Skeletal muscle satellite cell (primary cell): ENCODE results near the gene CD109. TPM values are rescaled to one million over a fixed set of nuclear protein-coding genes. Genes with fewer than 3 reads are reported as not detected.

Experiments
- H3K27me3 ChIP-seq: 2 replicates; pipeline ENCODE4 v1.7.0; 2013; ENCODE audit warnings: low read length; ENCODE audit not compliant: control insufficient read depth, insufficient read depth
- H3K36me3 ChIP-seq: 2 replicates; pipeline ENCODE4 v1.7.0; 2013; ENCODE audit warnings: mild to moderate bottlenecking, control low read depth, low read length; ENCODE audit not compliant: insufficient read depth
- H3K4me1 ChIP-seq: 2 replicates; pipeline ENCODE4 v1.7.0; 2013; ENCODE audit warnings: low read length; ENCODE audit not compliant: control insufficient read depth, insufficient read depth
- H3K4me2 ChIP-seq: 2 replicates; pipeline ENCODE4 v1.7.0; 2013; ENCODE audit warnings: mild to moderate bottlenecking, low read length
- H3K4me3 ChIP-seq: 2 replicates; pipeline ENCODE4 v1.7.0; 2013; ENCODE audit warnings: low read length
- H3K9ac ChIP-seq: 2 replicates; pipeline ENCODE4 v1.7.0; 2013; ENCODE audit warnings: mild to moderate bottlenecking, low read depth, low read length, moderate library complexity
- H3K9me3 ChIP-seq: replicated peaks from 2 replicates; pipeline ENCODE4 v1.7.0; 2013; ENCODE audit warnings: mild to moderate bottlenecking, control low read depth, low read length
- total RNA-seq: library from RNA; depleted of rRNA; stranded (reverse); fragments of >200 nt; gene quantifications from 2 replicates; pipeline ENCODE4 v1.2.3, GENCODE V29; 2012; rRNA removed

The CD109 gene
- 47.8 and 48.9 TPM in 2 replicates for total RNA-seq

DNA sequence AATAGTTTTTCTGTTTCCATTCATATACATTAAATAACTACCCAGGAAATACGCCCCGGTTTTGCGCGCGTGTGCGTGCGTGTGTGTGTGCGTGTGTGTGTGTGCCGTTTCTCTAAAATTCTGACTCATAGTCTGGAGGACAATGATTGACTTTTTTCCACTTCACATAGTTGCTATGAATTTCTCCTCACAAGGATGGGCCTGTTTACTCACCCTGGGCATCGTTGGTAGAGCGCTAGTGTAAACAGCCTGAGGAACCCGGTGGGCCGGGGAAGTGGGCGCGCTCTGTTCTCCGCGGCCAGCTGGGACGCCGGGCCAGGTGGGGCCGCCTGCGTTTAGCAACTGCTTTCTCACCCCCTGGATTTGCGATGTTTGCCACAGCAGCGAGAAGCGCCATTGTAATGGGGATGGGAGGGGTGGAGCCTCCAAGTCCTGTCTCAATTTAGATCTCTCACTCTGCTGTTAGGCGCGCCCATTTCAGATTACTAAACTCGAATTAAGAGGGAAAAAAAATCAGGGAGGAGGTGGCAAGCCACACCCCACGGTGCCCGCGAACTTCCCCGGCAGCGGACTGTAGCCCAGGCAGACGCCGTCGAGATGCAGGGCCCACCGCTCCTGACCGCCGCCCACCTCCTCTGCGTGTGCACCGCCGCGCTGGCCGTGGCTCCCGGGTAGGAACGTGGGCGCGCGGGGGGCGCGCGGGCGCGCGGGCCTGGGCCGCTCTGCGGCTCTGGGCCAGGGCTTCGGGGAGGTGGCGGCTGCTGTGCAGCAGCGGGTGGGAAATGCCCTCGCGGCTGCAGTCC lies at the start of gene CD109:
TSS of gene CD109 (plus strand) at position 585 of the 803 bp plus-strand sequence. CDS start at position 598, 13 bp downstream.
- Histone ChIP-seq H3K4me1 (peaks cover 41% of the 10 kb centered on the region), H3K36me3 (no peaks in the 10 kb centered on the region), H3K9me3 (no peaks in the 10 kb centered on the region), H3K4me2 (peak within 1 kb of the TSS; percentile 91), H3K4me3 (peak within 1 kb of the TSS; percentile 74), H3K9ac (peak within 1 kb of the TSS; percentile 93), H3K27me3 (no peaks in the 10 kb centered on the region)

- Histone ChIP-seq H3K4me2 (peak overlapping the region; percentile 77), H3K4me1 (peaks cover 44% of the 10 kb centered on the region), H3K27me3 (no peaks in the 10 kb centered on the region), H3K9ac (peak overlapping the region; percentile 48), H3K9me3 (no peaks in the 10 kb centered on the region), H3K4me3 (peak overlapping the region; percentile 51), H3K36me3 (peaks cover 7% of the 10 kb centered on the region)
These were observed 47.8 kb upstream of the CD109 start for GRCh38 chr6:73648166-73648565.

- H3K27me3 ChIP-seq = no peaks in the 10 kb centered on the region
- H3K36me3 ChIP-seq = peaks cover 7% of the 10 kb centered on the region
- no peak overlapping the region for H3K9ac ChIP-seq
- no peak overlapping the region for H3K4me3 ChIP-seq
- no peak overlapping the region for H3K4me2 ChIP-seq
- peaks cover 44% of the 10 kb centered on the region for H3K4me1 ChIP-seq
- no peaks in the 10 kb centered on the region for H3K9me3 ChIP-seq
These were observed 46.2 kb upstream of the CD109 start for GRCh38 chr6:73649783-73650182.

GRCh38 chr6:73652637-73653570 lies 43.1 kb upstream of the CD109 start:
- no peaks in the 10 kb centered on the region for H3K27me3 ChIP-seq
- H3K9ac ChIP-seq = peak overlapping the region; percentile 97
- H3K36me3 ChIP-seq = peaks cover 7% of the 10 kb centered on the region
- H3K9me3 ChIP-seq = no peaks in the 10 kb centered on the region
- peak overlapping the region; percentile 84 for H3K4me2 ChIP-seq
- peaks cover 35% of the 10 kb centered on the region for H3K4me1 ChIP-seq
- peak overlapping the region; percentile 99 for H3K4me3 ChIP-seq

DNA sequence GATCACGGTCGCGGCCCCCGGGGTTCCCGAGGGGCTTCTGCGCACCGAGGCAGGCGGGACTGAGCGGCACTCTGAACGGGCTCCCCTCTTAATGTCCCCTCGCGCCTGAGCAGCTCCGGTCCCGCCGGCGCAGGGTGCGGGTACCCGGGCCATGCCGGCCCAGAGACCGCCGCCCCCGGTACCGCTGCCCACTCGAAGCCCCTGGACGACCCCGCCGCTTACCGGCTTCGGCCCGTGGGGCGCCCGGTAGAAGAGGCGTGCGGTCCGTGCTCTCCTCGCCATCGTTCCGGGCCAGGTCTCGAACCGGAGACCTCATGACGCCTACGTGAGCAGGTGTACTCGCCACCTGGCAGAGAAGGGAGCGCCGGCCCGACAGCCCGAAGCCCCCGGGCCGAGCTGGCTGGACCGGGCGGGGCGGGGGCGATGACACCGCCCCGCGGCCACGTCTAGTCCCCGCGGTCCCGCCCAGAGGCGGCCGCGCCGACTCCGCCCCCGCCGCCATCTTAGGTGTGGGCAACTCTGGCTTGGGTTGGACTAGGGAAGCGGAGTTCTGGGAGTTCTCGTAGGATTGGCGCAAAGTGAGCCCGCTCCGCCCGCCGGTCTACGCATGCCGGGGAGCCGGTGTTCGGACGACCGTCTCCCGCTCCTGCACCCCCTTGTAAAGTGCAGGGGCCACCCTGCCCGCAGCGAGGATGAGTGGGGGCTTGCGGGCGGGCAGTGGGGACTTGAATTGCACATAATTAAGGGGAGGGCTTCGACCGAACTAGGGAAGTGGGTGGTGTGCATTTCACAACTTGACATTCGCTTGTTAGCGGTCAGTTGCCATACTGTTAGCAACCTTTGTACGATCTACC lies 42.2 kb upstream of the CD109 start, which contains the start of gene SLC17A5:
TSS of gene SLC17A5 (minus strand) at position 422 of the 854 bp plus-strand sequence. CDS start at position 316, 106 bp downstream.
- peak within 1 kb of the TSS; percentile 88 for H3K4me2 ChIP-seq
- peaks cover 7% of the 10 kb centered on the region for H3K36me3 ChIP-seq
- H3K4me3 ChIP-seq = peak within 1 kb of the TSS; percentile 99
- H3K9ac ChIP-seq = peak within 1 kb of the TSS; percentile 97
- no peaks in the 10 kb centered on the region for H3K27me3 ChIP-seq
- H3K4me1 ChIP-seq = peaks cover 27% of the 10 kb centered on the region
- H3K9me3 ChIP-seq = no peaks in the 10 kb centered on the region

GRCh38 chr6:73655341-73655917 lies 40.6 kb upstream of the CD109 start:
- peak overlapping the region; percentile 99 for H3K4me3 ChIP-seq
- no peaks in the 10 kb centered on the region for H3K27me3 ChIP-seq
- peak overlapping the region; percentile 88 for H3K4me2 ChIP-seq
- H3K4me1 ChIP-seq = peaks cover 20% of the 10 kb centered on the region
- no peaks in the 10 kb centered on the region for H3K36me3 ChIP-seq
- H3K9ac ChIP-seq = peak overlapping the region; percentile 97
- no peaks in the 10 kb centered on the region for H3K9me3 ChIP-seq

GRCh38 chr6:73656531-73657145 lies 39.4 kb upstream of the CD109 start:
- Histone ChIP-seq H3K9ac (no peak overlapping the region), H3K4me2 (no peak overlapping the region), H3K9me3 (no peaks in the 10 kb centered on the region), H3K36me3 (no peaks in the 10 kb centered on the region), H3K27me3 (no peaks in the 10 kb centered on the region), H3K4me1 (peaks cover 20% of the 10 kb centered on the region), H3K4me3 (no peak overlapping the region)

- Histone ChIP-seq H3K4me2 (no peak overlapping the region), H3K27me3 (no peaks in the 10 kb centered on the region), H3K4me3 (no peak overlapping the region), H3K9ac (no peak overlapping the region), H3K9me3 (no peaks in the 10 kb centered on the region), H3K4me1 (peaks cover 20% of the 10 kb centered on the region), H3K36me3 (no peaks in the 10 kb centered on the region)
These were observed 38.8 kb upstream of the CD109 start for GRCh38 chr6:73657201-73657600.

DNA sequence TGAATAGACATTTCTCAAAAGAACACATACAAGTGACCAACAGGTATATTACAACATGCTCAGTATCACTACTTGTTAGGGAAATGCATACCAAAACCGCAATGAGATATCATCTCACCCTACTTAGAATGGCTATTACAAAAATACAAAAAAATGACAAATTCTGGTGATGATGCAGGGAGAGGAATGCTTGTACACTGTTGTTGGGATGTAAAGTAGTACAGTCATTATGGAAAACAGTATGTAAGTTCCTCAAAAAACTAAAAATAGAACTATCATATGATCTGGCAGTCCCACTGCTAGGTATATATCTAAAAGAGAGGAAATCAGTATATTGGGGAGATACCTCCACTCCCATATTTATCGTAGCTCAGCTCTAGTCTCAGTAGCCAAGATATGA lies 31.3 kb upstream of the CD109 start:
- no peak overlapping the region for H3K4me3 ChIP-seq
- no peaks in the 10 kb centered on the region for H3K9me3 ChIP-seq
- no peaks in the 10 kb centered on the region for H3K27me3 ChIP-seq
- H3K36me3 ChIP-seq = no peaks in the 10 kb centered on the region
- H3K4me1 ChIP-seq = peaks cover 12% of the 10 kb centered on the region
- H3K4me2 ChIP-seq = no peak overlapping the region
- no peak overlapping the region for H3K9ac ChIP-seq

- Histone ChIP-seq H3K36me3 (no peaks in the 10 kb centered on the region), H3K4me1 (peaks cover 12% of the 10 kb centered on the region), H3K9ac (no peak overlapping the region), H3K4me3 (no peak overlapping the region), H3K27me3 (no peaks in the 10 kb centered on the region), H3K4me2 (peak overlapping the region; percentile 13), H3K9me3 (no peaks in the 10 kb centered on the region)
These were observed 30.2 kb upstream of the CD109 start for GRCh38 chr6:73665686-73666319.
